ENCODE data around the gene AKAP12.

DNA sequence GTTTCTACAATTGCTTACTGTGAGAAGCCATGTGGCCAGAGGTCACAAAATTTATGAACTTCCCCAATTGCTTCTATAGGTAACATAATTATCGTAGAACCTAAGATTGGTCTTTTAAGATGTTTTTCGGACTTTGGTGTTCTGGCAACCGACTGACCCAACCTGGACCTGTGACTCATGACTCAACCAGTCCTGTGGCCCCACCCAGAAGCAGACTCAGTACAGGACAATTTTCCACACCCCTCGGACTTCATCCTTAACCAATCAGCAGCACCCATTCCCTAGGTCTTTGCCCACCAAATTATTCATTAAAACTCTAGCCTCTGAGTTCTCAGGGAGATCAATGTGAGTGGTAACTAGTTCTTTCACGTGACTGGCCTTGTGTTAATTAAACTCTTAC is 26.4 kb upstream of the AKAP12 start:
- TF ChIP-seq TAF1 (IDR thresholded peaks at IDR 0.05; ENCODE audit: low read depth) (no peak), YY1 (IDR thresholded peaks at IDR 0.05; ENCODE audit: low read depth) (no peak), CEBPB (IDR thresholded peaks at IDR 0.05) (no peak), CREB1 (IDR thresholded peaks at IDR 0.05; ENCODE audit: low read depth) (no peak), FOXM1 (IDR thresholded peaks at IDR 0.05; ENCODE audit: borderline replicate concordance, low read depth) (no peak)
- TF ChIP-seq, protein P1, sequence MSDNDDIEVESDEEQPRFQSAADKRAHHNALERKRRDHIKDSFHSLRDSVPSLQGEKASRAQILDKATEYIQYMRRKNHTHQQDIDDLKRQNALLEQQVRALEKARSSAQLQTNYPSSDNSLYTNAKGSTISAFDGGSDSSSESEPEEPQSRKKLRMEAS (IDR thresholded peaks at IDR 0.05): no peak
